CD4-positive, alpha-beta T cell (primary cell): Measurements from ENCODE around the gene TCF4. TPM values are rescaled to one million over a fixed set of nuclear protein-coding genes. Genes with fewer than 3 reads are reported as not detected.

Source experiments
- ATAC-seq: fragments of 200-7000 bp; cut with Tn5 transposase; one replicate; pipeline ENCODE4 v1.10.0; 2022; ENCODE audit warnings: mild to moderate bottlenecking; ENCODE audit not compliant: poor library complexity
- CTCF ChIA-PET: fragments of 350-600 bp; sonication (Branson Sonifier 250); formaldehyde crosslinking; loops from one replicate; lab custom pipeline; 2021; ENCODE audit warnings: antibody characterized with exemption, inconsistent platforms; lab: Charles Lee
- POLR2A ChIA-PET: fragments of 350-600 bp; sonication (Branson Sonifier 250); formaldehyde crosslinking; loops from one replicate; lab custom pipeline; 2021; ENCODE audit warnings: antibody characterized with exemption, inconsistent platforms; lab: Charles Lee
- DNase-seq, 14 experiments: peaks; one replicate each; pipeline ENCODE4 v3.0.0-alpha.2; 2013 to 2020; ENCODE audit warnings: mixed read lengths in 2 of 14
- H3K27ac ChIP-seq, 2 donors: one replicate each; pipeline versions ENCODE4 v1.5.1 to v1.7.0; 2013; ENCODE audit warnings: low read length in 2 of 2, low read depth in 1 of 2, mild to moderate bottlenecking in 1 of 2
- H3K27me3 ChIP-seq, 2 experiments: 1 replicate in 1 of 2; 2 replicates in 1 of 2; pipeline versions ENCODE4 v1.6.1 to v1.7.0; 2013; ENCODE audit warnings: low read length in 2 of 2, control low read depth in 1 of 2, mild to moderate bottlenecking in 1 of 2, moderate library complexity in 1 of 2; ENCODE audit not compliant: insufficient read depth in 2 of 2, control insufficient read depth in 1 of 2
- H3K36me3 ChIP-seq: one replicate; pipeline ENCODE4 v1.6.1; 2013; ENCODE audit warnings: low read length, control low read depth; ENCODE audit not compliant: insufficient read depth
- H3K4me1 ChIP-seq: one replicate; pipeline ENCODE4 v1.6.1; 2013; ENCODE audit warnings: low read length, control low read depth; ENCODE audit not compliant: insufficient read depth
- H3K4me3 ChIP-seq: one replicate; pipeline ENCODE4 v1.5.1; 2013; ENCODE audit warnings: mild to moderate bottlenecking, low read length, moderate library complexity
- H3K9me3 ChIP-seq, 2 experiments: 1 replicate in 1 of 2; 2 replicates in 1 of 2; pipeline versions ENCODE4 v1.6.1 to v1.7.0; 2013; ENCODE audit warnings: low read length in 2 of 2, mild to moderate bottlenecking in 2 of 2, control low read depth in 1 of 2, moderate library complexity in 1 of 2; ENCODE audit not compliant: control insufficient read depth in 1 of 2, insufficient read depth in 1 of 2
- H3K27ac Mint-ChIP-seq: one replicate; pipeline ENCODE4 v1.8.0; 2020; ENCODE audit warnings: mixed read lengths
- H3K27me3 Mint-ChIP-seq: one replicate; pipeline ENCODE4 v1.8.0; 2021; ENCODE audit warnings: mixed read lengths
- H3K36me3 Mint-ChIP-seq: one replicate; pipeline ENCODE4 v1.8.0; 2021; ENCODE audit warnings: low read depth, mixed read lengths
- H3K4me1 Mint-ChIP-seq: one replicate; pipeline ENCODE4 v1.8.0; 2021; ENCODE audit warnings: low read depth, mixed read lengths
- H3K4me3 Mint-ChIP-seq: one replicate; pipeline ENCODE4 v1.8.0; 2020; ENCODE audit warnings: mild to moderate bottlenecking, mixed read lengths
- H3K9me3 Mint-ChIP-seq: one replicate; pipeline ENCODE4 v1.8.0; 2020; ENCODE audit warnings: mixed read lengths
- intact Hi-C, 2 experiments: fragments of 100-400 bp; cut with DNase I in 1 of 2; cut with micrococcal nuclease in 1 of 2; formaldehyde crosslinking; loops; one replicate each; pipeline versions ENCODE4 v1.15.1 to v1.9.0; 2023 to 2025; cut with DNase I, micrococcal nuclease
- total RNA-seq, 174 experiments: library from RNA in 2 of 174; stranded (reverse) in 2 of 174; gene quantifications; one replicate each; pipeline ENCODE4 v1.2.3 and lab custom pipeline; 2021 to 2026
- TF ChIP-seq, protein P1 (sequence below): fragments of 200-600 bp; IDR thresholded peaks from one replicate; pipeline ENCODE4 v1.8.0; 2022; ENCODE audit warnings: antibody characterized with exemption, mild to moderate bottlenecking

The TCF4 gene
- total RNA-seq, 2 experiments from 2014 or later, result 3.0 to 3.2 TPM

DNA sequence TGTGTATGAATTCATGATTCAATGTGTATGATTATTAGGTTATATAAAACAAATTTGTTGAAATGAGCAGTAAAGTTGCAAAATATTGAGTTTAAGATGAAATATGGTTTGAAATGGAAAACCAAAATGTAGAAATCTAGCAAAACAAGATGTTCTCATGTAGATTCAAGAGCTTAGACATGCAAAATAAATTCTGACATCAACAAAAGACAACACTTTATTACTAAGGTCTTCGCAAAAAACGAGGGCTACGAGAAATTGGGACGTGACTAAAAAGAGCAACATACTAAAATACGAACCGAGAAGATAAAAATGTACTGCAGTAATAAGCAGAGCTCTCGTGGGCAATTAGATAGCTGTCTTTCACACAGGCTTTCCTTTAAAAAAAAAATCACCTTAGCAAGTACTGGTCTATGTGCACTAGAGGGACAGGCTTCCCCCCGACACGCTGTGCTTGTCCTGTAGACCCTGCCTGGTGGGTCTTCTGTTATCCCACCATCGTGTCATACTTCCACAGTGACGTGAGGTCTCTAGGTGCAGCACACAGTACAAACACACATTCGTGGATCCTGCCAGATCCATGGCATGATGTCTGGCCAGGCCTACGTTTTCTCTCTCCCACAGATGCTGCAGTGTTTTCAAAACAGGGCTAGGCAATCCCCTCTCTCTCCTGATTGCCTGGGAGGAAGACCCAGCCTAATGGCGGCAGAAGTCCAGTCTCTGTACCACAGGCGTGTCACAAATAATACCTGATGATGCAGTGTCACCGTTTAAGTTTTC is 240.8 kb downstream of the TCF4 start:
- ChIA-PET POLR2A (no interaction called here), CTCF (no interaction called here)
- Histone ChIP-seq H3K36me3 (no peaks in the 10 kb centered on the region), H3K4me3 (no peak overlapping the region), H3K27me3 (no peaks in the 10 kb centered on the region), H3K9me3 (no peaks in the 10 kb centered on the region), H3K4me1 (no peaks in the 10 kb centered on the region), H3K27ac (no peak overlapping the region)
- H3K36me3 Mint-ChIP-seq, result no peaks in the 10 kb centered on the region
- TF ChIP-seq, protein P1, sequence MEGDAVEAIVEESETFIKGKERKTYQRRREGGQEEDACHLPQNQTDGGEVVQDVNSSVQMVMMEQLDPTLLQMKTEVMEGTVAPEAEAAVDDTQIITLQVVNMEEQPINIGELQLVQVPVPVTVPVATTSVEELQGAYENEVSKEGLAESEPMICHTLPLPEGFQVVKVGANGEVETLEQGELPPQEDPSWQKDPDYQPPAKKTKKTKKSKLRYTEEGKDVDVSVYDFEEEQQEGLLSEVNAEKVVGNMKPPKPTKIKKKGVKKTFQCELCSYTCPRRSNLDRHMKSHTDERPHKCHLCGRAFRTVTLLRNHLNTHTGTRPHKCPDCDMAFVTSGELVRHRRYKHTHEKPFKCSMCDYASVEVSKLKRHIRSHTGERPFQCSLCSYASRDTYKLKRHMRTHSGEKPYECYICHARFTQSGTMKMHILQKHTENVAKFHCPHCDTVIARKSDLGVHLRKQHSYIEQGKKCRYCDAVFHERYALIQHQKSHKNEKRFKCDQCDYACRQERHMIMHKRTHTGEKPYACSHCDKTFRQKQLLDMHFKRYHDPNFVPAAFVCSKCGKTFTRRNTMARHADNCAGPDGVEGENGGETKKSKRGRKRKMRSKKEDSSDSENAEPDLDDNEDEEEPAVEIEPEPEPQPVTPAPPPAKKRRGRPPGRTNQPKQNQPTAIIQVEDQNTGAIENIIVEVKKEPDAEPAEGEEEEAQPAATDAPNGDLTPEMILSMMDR, result no peak
- H3K27ac Mint-ChIP-seq, result no peak overlapping the region
- H3K27me3 Mint-ChIP-seq, result no peaks in the 10 kb centered on the region
- no peaks in the 10 kb centered on the region for H3K4me1 Mint-ChIP-seq
- no peak overlapping the region for H3K4me3 Mint-ChIP-seq
- no peaks in the 10 kb centered on the region for H3K9me3 Mint-ChIP-seq
- intact Hi-C loops, result no loop called here
- ATAC-seq, result no peak
- no peak for DNase-seq

DNA sequence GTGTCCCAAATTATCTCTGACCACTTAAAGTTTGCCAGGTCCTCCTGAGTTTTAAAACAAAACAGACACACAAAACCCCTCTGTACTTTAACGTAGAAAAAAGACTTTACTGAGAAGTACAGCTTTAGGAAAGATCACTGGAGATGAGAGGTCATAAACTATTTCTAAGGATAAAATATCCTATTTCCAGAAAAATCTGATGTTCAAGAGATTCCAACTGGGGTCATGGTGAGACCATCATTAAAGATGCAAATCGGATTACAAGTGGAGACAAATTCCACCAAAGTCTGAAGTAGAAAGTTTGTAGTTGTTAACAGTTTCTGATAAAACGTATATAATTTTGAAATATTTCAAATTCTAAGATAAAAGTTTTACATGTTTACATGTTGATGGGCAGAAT is 241.6 kb downstream of the TCF4 start:
- Mint-ChIP-seq H3K4me1 (no peaks in the 10 kb centered on the region), H3K27me3 (no peaks in the 10 kb centered on the region), H3K27ac (no peak overlapping the region), H3K4me3 (no peak overlapping the region), H3K36me3 (no peaks in the 10 kb centered on the region), H3K9me3 (no peaks in the 10 kb centered on the region)
- H3K9me3 ChIP-seq, result no peaks in the 10 kb centered on the region
- ATAC-seq, result no peak
- intact Hi-C loops, result no loop called here
- no peak overlapping the region for H3K27ac ChIP-seq
- H3K27me3 ChIP-seq, result no peaks in the 10 kb centered on the region
- H3K36me3 ChIP-seq, result no peaks in the 10 kb centered on the region
- POLR2A ChIA-PET, result no interaction called here
- CTCF ChIA-PET, result no interaction called here
- TF ChIP-seq, protein P1, result no peak
- H3K4me3 ChIP-seq, result no peak overlapping the region
- DNase-seq, result no peak
- no peaks in the 10 kb centered on the region for H3K4me1 ChIP-seq

DNA sequence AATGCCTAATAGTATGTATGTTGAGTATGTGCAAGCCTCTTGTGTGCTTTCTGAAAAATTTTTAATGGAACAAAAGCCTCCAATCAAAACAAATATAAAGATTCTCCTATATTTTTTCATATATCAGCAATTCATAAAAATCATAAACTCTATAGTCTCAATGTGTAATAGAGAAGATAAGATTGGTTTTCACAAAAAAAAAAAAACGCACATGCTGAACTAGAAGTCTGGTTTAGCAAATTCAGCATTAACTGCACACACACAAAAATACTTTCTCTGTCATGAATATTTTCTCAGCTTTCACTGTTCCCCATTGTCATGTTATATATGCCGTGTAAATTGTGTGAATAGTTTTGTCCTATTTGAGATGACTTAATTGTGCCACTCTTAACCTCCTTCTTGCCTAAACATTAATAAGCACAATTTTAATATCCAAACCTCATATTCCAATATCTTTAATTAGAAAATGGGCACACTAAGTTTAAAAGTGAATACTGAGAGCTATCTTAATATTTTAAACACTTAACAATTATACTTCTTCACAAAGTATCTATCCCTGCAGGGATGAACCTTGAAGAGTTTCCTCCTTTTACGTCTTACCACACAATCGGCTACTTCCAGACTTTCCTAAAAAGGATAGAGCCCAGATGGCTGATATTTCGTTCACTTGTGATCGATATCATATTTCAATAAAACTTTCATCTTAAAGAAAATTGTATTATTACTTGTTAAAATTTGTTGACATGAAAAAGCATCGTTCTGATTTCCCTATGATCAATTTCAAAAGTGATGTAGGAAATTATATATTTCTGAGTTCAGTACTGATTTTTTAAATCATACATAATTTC is 242.7 kb downstream of the TCF4 start:
- Histone ChIP-seq H3K4me1 (no peaks in the 10 kb centered on the region), H3K36me3 (no peaks in the 10 kb centered on the region), H3K27me3 (no peaks in the 10 kb centered on the region), H3K9me3 (no peaks in the 10 kb centered on the region), H3K27ac (no peak overlapping the region), H3K4me3 (no peak overlapping the region)
- no peaks in the 10 kb centered on the region for H3K27me3 Mint-ChIP-seq
- ATAC-seq (no peak), DNase-seq (no peak)
- no peak overlapping the region for H3K27ac Mint-ChIP-seq
- intact Hi-C loops, result no loop called here
- H3K36me3 Mint-ChIP-seq, result no peaks in the 10 kb centered on the region
- no peaks in the 10 kb centered on the region for H3K4me1 Mint-ChIP-seq
- TF ChIP-seq, protein P1, result no peak
- H3K9me3 Mint-ChIP-seq, result no peaks in the 10 kb centered on the region
- no peak overlapping the region for H3K4me3 Mint-ChIP-seq
- ChIA-PET POLR2A (no interaction called here), CTCF (no interaction called here)
